Upper lobe of left lung (tissue), 6 donors: ENCODE measurements around the gene NAA16. TPM values are rescaled to one million over a fixed set of nuclear protein-coding genes. Genes with fewer than 3 reads are reported as not detected.

ENCODE experiments used
- ATAC-seq, 2 donors: fragments of 200-7000 bp; cut with Tn5 transposase; one replicate each; pipeline ENCODE4 v1.9.1; 2022; ENCODE audit warnings: mild to moderate bottlenecking in 2 of 2, moderate library complexity in 2 of 2; ENCODE audit not compliant: low FRiP score in 2 of 2
- DNase-seq, 2 donors: peaks; one replicate each; pipeline ENCODE4 v3.0.0-alpha.2; 2019 to 2020
- H3K27ac ChIP-seq, 4 donors: fragments of 200-600 bp; sonication (generic); one replicate each; pipeline ENCODE4 v1.5.1; 2016 to 2019
- H3K27me3 ChIP-seq, 4 donors: fragments of 200-600 bp; sonication (generic); one replicate each; pipeline ENCODE4 v1.5.1; 2017 to 2019
- H3K36me3 ChIP-seq, 4 donors: fragments of 200-600 bp; sonication (generic); one replicate each; pipeline ENCODE4 v1.5.1; 2016 to 2019
- H3K4me1 ChIP-seq, 4 donors: fragments of 200-600 bp; sonication (generic); one replicate each; pipeline ENCODE4 v1.5.1; 2018 to 2019
- H3K4me3 ChIP-seq, 4 donors: fragments of 200-600 bp; sonication (generic); one replicate each; pipeline ENCODE4 v1.5.1; 2017 to 2019; ENCODE audit warnings: mild to moderate bottlenecking in 2 of 4, moderate library complexity in 1 of 4
- H3K9me3 ChIP-seq, 4 donors: fragments of 200-600 bp; sonication (generic); one replicate each; pipeline ENCODE4 v1.5.1; 2018 to 2019
- CTCF ChIP-seq, 6 experiments: fragments of 450-650 bp in 4 of 6; fragments of 200-600 bp in 2 of 6; sonication (generic) in 2 of 6; IDR thresholded peaks; one replicate each; pipeline ENCODE4 v1.5.1; 2016 to 2019; ENCODE audit warnings: antibody characterized with exemption in 6 of 6
- EP300 ChIP-seq, 4 donors: sonication (generic); formaldehyde crosslinking; IDR thresholded peaks; one replicate each; pipeline ENCODE4 v1.5.1; 2017; ENCODE audit warnings: antibody characterized with exemption in 4 of 4, control low read depth in 2 of 4
- POLR2A ChIP-seq, 4 donors: fragments of 450-650 bp; IDR thresholded peaks; one replicate each; pipeline ENCODE4 v1.5.1; 2016 to 2017; ENCODE audit warnings: antibody characterized with exemption in 4 of 4, mild to moderate bottlenecking in 2 of 4
- POLR2AphosphoS5 ChIP-seq, 2 donors: sonication (generic); formaldehyde crosslinking; IDR thresholded peaks; one replicate each; pipeline ENCODE4 v1.5.1; 2017; ENCODE audit warnings: antibody characterized with exemption in 2 of 2
- WGBS, 2 donors: methylation state at CpG; one replicate each; pipeline ENCODE4 v1.1.5; 2017 to 2018; 5-methylcytosine and 5-hydroxymethylcytosine counted together
- total RNA-seq, 6 donors: library from RNA; depleted of rRNA in 4 of 6; stranded (reverse); fragments of >200 nt in 4 of 6; gene quantifications; one replicate each; pipeline versions ENCODE4 v1.1.0 to v1.2.1, GENCODE V29; 2016 to 2021
- donor health status: DM: no; HTN: no; CAD: no; lungs with moderate emphysema.
- donor health status: DM: no; HTN: yes; CAD: no; lungs with severe emphysema.

Gene NAA16
- total RNA-seq, 6 donors from 2014 or later, result 14.3 to 35.6 (median 18.7) TPM

GRCh38 chr13:41388143-41388881 lies 77.2 kb downstream of the NAA16 start:
- DNase-seq (no peak), ATAC-seq (no peak)
- no peak overlapping the region for H3K27ac ChIP-seq
- no peaks in the 10 kb centered on the region for H3K27me3 ChIP-seq
- no peaks in the 10 kb centered on the region for H3K9me3 ChIP-seq
- TF ChIP-seq EP300 (IDR thresholded peaks at IDR 0.05) (no peak), CTCF (IDR thresholded peaks at IDR 0.05) (no peak)
- H3K36me3 ChIP-seq, result no peaks in the 10 kb centered on the region
- no peaks in the 10 kb centered on the region for H3K4me1 ChIP-seq
- H3K4me3 ChIP-seq, result no peak overlapping the region
- 86 to 92% methylated on average over 6 of the region's 6 CpGs for WGBS, 2 donors

GRCh38 chr13:41389580-41389979 lies 78.5 kb downstream of the NAA16 start:
- Histone ChIP-seq H3K36me3 (no peaks in the 10 kb centered on the region), H3K27me3 (no peaks in the 10 kb centered on the region), H3K27ac (no peak overlapping the region), H3K9me3 (no peaks in the 10 kb centered on the region), H3K4me3 (no peak overlapping the region), H3K4me1 (no peaks in the 10 kb centered on the region)
- DNase-seq (no peak), ATAC-seq (no peak)
- 52 to 64% methylated on average over 1 of the region's 1 CpG for WGBS, 2 donors
- no peak for TF ChIP-seq CTCF (IDR thresholded peaks at IDR 0.05)
- no peak for TF ChIP-seq POLR2A (IDR thresholded peaks at IDR 0.05)
- no peak for TF ChIP-seq EP300 (IDR thresholded peaks at IDR 0.05)
- TF ChIP-seq POLR2AphosphoS5 (IDR thresholded peaks at IDR 0.05), result no peak

GRCh38 chr13:41394166-41394565 lies 83.1 kb downstream of the NAA16 start:
- DNase-seq (no peak), ATAC-seq (no peak)
- no peaks in the 10 kb centered on the region for H3K27me3 ChIP-seq
- H3K36me3 ChIP-seq, result no peaks in the 10 kb centered on the region
- H3K9me3 ChIP-seq, result no peaks in the 10 kb centered on the region
- WGBS, 2 donors, result 75 to 100% methylated on average over 1 of the region's 1 CpG
- H3K4me1 ChIP-seq, result no peaks in the 10 kb centered on the region
- no peak overlapping the region for H3K27ac ChIP-seq
- H3K4me3 ChIP-seq, result no peak overlapping the region
- TF ChIP-seq EP300 (IDR thresholded peaks at IDR 0.05), result no peak
- no peak for TF ChIP-seq POLR2A (IDR thresholded peaks at IDR 0.05)
- no peak for TF ChIP-seq POLR2AphosphoS5 (IDR thresholded peaks at IDR 0.05)
- TF ChIP-seq CTCF (IDR thresholded peaks at IDR 0.05), result no peak

GRCh38 chr13:41398494-41399170 lies 87.6 kb downstream of the NAA16 start:
- Histone ChIP-seq H3K36me3 (no peaks in the 10 kb centered on the region), H3K27me3 (no peaks in the 10 kb centered on the region), H3K4me1 (no peaks in the 10 kb centered on the region), H3K27ac (no peak overlapping the region), H3K4me3 (no peak overlapping the region), H3K9me3 (no peaks in the 10 kb centered on the region)
- ATAC-seq (no peak), DNase-seq (no peak)
- WGBS, 2 donors, result 74% methylated on average over 7 of the region's 7 CpGs
- TF ChIP-seq POLR2A (IDR thresholded peaks at IDR 0.05) (no peak), POLR2AphosphoS5 (IDR thresholded peaks at IDR 0.05) (no peak), CTCF (IDR thresholded peaks at IDR 0.05) (no peak), EP300 (IDR thresholded peaks at IDR 0.05) (no peak)
